HG02642 (cell line): ENCODE results near the gene JPH4.

ENCODE experiments used
- ATAC-seq: cut with Tn5 transposase; IDR thresholded peaks from one replicate; pipeline ENCODE4 v1.9.1; 2021; ENCODE audit warnings: mild to moderate bottlenecking; ENCODE audit not compliant: unreplicated experiment, poor library complexity

Gene JPH4

GRCh38 chr14:23582906-23583760 lies 4.5 kb upstream of the JPH4 start:
- ATAC-seq, result no peak

GRCh38 chr14:23580948-23581281 lies 2.3 kb upstream of the JPH4 start:
- ATAC-seq, result no peak

GRCh38 chr14:23580152-23580926 lies 1.7 kb upstream of the JPH4 start:
- ATAC-seq, result no peak

DNA sequence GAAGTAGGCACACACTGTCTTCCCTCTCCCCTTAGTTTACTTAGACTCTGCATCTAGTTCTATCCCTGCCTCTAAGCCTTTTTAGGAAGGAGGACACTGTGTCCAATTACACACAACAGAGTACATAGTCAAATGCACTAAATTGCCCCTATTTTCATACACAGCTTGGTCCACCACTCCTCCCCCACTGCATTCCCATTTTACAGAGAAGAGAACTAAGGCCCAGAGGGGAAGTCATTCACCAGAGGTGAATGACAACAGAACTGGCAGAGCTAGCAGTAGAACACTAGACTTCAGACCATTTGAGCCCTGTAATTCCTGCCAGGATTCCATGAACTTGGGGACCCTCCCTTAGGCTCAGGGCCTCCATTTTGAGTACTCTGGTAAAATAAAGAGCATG lies 1.1 kb upstream of the JPH4 start:
- ATAC-seq, result no peak

DNA sequence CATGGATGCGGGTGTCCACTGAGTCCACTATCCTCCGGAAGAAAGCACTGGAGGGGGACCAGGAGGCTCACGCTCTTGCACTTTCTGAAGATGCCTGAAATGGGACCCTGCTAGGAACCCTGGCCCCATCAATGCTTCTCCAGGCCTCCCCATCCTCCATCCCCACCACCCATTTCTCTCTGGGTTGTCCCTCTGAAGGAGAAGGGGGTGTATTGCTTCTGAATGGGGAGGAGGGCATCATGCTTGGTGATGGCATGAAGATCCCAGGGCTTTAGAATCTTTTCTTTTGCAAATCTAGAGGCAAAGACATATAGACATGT lies 681 bp upstream of the JPH4 start:
- ATAC-seq, result no peak

GRCh38 chr14:23577710-23578392 lies 739 bp downstream of the JPH4 start:
- no peak for ATAC-seq

DNA sequence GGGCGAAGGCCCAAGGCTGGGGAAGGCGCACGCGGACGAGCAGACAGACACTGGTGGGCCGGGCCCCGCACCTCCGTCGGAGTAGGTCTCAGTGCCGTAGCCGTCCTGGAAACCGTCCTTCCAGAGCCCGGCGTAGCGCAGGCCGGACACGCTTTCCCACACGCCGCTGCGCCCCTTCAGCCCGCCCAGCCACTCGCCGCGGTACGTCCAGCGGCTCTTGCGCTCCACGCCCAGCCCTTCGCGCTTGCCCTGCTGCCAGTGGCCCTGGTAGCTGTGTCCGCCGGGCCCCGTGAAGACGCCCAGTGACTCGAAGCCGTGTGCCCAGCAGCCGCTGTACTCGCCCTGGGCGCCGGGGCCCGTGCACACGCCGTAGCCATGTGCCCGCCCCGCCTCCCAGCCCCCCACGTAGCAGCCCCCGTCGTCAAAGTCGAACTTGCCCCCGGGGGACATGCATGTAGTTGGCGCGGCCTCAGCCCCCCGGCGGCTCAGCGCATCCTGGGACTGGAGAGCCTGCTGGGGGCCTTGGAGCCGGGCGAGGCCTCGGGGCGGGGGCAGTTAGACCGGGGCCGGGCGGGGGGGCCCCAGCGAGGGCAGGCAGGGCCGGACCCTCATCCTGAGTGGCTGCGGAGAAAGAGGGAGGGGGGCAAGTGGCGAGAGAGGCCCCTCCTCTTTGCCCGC lies 1.4 kb downstream of the JPH4 start:
- ATAC-seq, result no peak

DNA sequence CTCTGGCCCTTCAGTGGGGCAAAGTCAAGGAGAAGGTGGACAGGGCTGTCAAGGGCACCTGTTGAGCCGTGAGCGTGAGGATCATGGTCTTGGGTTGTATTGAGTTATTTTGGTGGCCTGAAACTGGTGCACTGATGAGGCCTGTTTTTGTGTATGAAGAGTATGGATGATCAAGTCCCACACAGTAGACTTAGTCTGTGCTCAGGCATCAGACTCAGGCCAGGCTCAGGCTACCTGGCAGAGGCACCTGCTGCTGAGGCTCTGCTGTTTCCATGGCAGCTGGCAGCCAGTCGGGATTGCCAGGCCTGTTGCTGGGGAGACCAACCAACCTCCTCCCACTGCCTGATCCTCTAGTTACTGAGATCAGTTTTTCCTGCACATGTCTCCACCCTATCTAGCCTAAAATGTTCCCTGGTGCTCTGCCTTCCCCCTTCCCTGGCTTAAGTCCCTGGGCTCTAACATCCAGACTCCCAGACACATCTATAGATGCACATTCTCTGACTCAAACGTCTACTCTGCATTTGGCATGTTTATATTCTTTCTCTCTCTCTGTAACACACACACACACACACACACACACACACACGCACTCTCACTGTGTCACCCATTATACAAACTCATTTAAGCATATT lies 5.1 kb downstream of the JPH4 start:
- ATAC-seq, result no peak

DNA sequence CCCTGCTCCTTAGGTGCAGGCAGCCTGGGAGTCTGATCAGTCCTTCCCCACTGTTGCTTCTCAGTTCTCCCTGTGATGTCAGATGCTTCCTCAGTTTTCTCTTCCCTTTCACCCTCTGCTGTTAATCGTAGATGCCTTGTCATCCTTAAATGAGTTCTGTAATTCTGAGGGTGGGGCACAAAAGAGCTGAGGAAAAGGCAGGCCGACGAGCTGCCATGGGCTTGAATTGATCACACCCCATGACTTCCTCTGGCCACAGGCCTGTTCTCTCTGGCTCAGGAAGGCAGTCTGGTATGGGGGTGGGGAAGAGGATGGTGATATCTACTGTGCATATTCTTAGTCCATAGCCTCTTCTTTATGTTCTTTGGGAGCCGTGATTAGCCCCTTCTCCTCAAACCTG lies 5.8 kb downstream of the JPH4 start:
- no peak for ATAC-seq

DNA sequence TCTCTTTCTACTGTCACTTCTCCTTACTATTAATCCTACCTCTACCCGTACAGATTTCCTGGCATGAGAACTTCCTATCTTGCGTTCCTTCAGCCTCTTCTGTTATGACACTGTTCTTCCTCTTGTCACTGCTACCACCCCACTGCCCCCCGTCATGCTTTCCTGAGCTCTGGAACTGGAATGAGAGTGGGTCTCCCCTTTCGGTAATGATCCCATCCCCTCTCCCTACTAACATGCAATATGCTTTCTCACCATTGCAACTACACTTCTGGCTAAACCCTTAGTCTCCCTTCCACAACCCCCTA lies 6.1 kb downstream of the JPH4 start:
- no peak for ATAC-seq

DNA sequence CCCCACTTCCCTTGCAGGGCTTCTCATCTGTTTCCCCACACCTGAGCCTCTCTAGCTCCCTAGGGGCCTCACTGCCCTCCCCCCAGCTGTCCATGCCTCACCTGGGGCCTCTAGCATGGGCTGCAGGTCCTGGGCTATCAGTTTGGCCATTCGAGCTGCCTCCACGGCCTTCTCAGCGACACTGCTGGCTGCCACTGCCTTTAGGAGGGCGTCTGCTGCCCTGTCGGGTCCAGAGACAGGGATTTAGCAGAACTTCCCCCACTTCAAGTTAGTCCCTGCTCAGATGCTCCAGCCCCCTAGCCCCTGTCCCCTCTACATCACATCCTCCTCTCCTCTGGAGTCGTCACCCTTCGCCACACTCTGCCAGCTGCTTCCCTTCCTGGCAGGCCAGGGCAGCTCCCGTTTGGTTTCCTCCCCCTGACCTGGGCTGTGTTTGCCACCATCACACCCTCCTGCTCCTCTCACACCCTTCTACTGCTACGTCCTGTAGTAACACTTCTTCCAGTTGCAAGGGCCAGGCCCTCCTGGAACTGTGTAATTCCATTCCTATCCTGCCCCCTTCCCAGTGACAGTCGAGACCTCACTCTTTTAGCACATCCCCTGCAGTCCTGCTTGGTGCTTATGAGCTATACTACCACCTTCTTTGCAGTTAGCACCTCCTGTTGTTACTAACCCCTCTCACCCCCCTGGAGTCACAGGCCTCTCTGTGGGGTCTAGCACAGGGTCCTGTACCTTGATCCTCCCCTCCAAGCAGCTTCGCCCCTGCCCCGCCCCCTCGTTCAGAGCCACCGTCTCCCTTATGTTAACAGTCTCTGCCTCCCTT lies 6.7 kb downstream of the JPH4 start:
- ATAC-seq, result no peak

DNA sequence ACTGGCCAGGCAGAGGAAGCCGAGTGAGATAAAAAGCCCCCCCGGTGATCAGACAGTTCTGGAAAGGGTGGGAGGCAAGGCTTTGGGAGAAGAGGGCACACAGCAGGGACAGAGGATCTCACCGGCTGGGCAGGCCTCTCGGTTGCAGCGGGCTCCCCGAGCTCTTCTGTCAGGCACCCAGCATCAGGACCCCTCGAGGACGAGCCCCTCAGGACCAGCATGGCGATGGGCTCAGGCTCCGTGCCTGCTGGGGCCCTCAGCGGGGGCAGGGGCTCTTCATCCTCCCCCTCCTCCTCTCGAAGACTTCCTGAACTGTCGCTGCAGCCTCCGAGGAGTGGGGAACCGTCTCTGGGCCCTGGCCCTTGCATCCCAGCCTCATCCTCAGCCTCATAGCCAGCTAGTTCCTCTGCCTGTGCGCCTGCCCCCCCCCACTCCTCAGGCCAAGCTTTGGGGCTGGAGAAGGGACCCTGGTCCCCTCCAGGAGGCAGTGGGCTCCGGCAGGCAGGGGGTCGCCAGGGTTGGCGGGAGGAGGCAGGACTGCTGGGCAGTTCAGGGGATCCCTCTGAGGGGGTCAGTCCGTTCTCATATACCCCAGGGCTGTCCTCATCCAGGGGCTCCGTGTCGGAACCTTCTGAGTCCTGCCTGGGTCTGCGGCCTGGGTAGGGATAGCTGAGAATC lies 7.6 kb downstream of the JPH4 start:
- ATAC-seq, result no peak

DNA sequence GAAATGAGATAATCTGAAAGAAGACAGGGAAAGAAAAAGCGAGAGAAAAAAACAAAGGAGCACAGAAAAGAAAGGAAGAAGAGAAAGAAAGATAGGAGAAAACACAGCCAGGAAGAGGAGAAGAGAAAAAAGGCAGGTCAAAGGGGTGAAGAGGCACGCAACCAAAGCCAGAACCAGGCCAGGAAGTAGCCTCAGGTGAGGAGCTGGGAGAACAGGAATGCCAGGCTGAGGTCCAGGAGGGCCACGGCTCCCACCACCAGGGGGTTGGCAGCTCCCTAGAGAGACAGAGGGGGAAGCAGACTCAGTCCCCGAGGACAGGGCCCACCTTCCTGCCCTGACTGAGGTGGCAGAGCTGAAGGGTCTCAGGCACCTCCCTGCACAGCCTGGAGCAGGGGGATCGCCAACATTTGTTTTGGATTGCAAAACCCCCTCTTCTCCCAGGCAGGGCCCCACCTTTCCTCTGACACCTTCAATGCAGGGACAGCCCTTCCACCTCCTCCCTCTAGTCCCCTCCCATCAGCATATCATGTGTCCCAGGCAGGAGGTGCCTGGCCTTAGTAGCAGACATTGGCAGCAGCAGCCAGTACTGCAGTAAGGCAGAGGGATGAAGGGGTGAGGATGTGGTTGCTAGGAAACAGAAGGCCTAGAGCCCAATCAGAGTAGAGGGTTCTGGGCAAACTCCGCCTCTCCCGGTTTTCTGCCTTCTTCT lies 9.0 kb downstream of the JPH4 start:
- no peak for ATAC-seq

GRCh38 chr14:23568600-23569331 lies 9.8 kb downstream of the JPH4 start:
- ATAC-seq, result no peak

- no peak for ATAC-seq
Observed at GRCh38 chr14:23568021-23568599, 10.5 kb downstream of the JPH4 start.

- peak; percentile 87 for ATAC-seq
Observed at GRCh38 chr14:23567186-23568020, 11.2 kb downstream of the JPH4 start, which contains the start of gene AP1G2. TSS of gene AP1G2 (minus strand) at chr14:23567791. CDS start at chr14:23567314, 477 bp downstream.

- ATAC-seq, result peak; percentile 17
Observed at GRCh38 chr14:23566778-23567185, 11.8 kb downstream of the JPH4 start.
